Stimulated activated CD4-positive, alpha-beta T cell treated with anti-CD3 and anti-CD28 coated beads, Interleukin-1b, Interleukin-23, amount 100 ng/mL, for 24 hours (primary cell): ENCODE data around the gene CSF2RB.
"Not testable (repeated sequence)": the region's sequence is repeated elsewhere in the genome, so short reads cannot be mapped to it uniquely, and the experiment has no call there.

Source experiments
- DNase-seq, 4 experiments: peaks; one replicate each; pipeline ENCODE4 v3.0.0-alpha.2; 2020; ENCODE audit warnings: low read depth in 4 of 4, low spot score in 1 of 4

The CSF2RB gene

DNA sequence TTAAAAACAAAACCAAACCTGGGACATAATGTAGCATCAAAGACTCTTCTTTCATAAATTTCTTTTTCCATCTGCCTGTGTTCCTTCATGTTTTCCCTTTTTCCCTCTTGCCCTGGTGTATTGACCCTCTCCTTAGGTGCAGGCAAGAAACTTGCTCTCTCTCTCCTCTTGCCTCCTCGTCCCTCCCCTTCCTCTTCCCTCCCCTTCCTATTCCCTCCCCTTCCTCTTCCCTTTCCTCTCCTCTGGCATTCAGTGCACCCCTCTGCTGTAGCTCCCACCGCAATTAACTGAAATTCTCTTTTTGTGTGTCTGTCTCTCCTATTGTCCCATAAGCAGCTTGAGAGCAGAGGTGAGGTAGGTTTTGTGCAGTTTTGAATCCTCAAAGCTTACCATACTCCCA is 49.9 kb downstream of the CSF2RB start:
- no peak for DNase-seq

DNA sequence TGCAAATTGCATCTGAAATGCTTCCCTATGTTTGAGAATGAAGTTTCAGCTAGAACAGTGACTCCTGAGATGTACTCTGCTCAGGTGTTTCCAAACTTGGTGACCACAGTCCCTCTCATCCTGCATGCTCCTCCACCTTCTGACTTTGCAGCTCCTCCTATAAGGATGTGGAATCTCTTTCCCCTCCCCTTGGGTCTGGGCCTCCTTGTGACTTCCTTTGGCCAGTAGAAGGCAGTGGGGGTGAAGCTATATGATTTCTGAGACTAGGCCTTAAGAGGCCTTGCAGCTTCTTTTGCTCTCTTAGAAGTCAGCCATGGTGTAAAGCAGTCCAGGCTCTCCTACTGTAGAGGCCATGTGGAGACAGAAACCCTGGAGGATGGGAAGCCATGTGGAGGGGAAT is 50.7 kb downstream of the CSF2RB start:
- DNase-seq = no peak

- DNase-seq = no peak
These were observed 52.3 kb downstream of the CSF2RB start for GRCh38 chr22:36965696-36966095.

DNA sequence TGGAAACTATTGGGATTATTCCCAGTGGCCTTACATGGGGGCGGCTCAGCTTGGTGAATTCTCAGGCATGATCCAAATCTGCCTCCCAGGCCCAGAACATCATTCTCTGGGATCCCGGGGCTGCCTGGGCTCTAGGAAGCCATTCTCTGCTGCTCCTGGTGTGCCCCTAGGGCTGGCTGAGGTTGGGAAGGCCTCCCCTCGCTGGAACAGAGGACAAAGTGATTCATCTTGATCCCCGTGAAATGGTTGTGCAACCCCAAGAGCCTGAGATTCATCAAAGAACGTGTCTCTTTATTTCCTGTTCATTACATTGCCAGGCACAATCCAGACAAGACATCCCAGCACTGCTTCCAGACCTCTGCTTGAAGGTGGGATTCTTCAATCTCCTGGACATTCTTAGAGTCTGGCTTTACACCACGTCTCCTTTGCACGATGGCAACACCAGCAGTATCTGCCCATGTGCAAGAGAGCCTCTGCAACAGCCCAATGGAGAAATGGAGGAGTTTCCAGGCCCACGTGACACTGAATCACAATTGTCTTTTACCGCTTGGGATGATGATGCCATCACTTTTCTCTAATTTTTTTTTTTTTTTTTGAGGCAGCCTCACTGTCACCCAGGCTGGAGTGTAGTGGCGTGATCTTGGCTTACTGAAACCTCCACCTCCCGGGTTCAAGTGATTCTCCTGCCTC is 53.6 kb downstream of the CSF2RB start:
- no peak for DNase-seq

- DNase-seq = no peak
These were observed 55.0 kb downstream of the CSF2RB start for GRCh38 chr22:36968249-36968964.

- no peak for DNase-seq
These were observed 58.1 kb downstream of the CSF2RB start for GRCh38 chr22:36971341-36972125.

- DNase-seq = no peak
These were observed 63.2 kb downstream of the CSF2RB start for GRCh38 chr22:36976606-36977005.

DNA sequence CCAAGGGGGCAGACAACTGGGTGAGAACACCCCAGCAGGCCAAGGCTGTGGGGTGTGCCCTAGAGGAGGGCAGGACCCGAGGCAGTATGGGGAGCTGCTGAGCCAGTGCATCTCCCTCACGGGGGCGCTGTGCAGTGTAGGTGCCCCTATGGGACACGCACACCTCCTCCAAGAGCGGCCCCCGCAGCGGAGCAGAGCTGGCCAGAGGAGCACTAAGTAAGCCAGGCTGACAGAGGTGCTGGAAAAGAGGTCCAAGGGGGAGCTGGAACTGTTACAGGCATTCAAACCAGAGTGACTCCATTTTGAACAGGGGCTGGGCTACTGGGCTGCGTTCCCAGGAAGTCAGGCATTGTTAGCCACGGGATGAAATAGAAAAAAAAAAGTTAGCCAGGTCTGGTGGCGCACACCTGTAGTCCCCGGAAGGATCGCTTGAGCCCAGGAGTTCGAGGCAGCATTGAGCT is 64.0 kb downstream of the CSF2RB start:
- peak; percentile 45 to 76 (median 54) for DNase-seq

- DNase-seq = peak; percentile 83 to 87 (median 84)
These were observed 64.7 kb downstream of the CSF2RB start for GRCh38 chr22:36977947-36978660.

GRCh38 chr22:36979016-36979910 is 65.8 kb downstream of the CSF2RB start:
- no peak for DNase-seq

DNA sequence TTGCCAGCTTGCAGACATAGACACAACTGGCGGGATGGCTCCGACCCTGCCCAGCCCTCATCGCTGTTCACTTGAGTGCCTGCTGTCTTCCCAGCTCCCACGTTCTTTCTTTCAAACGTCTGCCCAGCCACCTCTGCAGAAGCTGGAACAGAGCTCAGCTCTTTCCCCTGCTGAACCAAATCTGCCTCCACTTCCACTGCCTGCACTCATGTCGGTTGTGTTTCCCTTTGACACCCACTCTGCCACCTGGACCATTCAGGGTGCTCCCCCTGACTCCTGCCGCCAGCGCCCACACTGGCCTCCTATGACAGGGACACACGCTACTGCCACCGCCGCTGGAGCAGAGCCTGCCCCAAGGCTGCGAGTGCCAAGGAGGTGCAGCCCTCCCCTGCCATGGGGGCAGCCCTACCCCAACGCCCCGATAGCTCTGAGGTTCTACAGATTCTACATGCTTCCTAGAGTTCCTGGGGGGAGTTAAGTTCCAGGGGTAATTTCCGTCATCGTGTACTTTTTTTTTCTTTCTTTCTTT is 67.9 kb downstream of the CSF2RB start:
- DNase-seq = no peak

- DNase-seq = no peak
These were observed 68.7 kb downstream of the CSF2RB start for GRCh38 chr22:36982136-36982535.

- no peak for DNase-seq
These were observed 71.9 kb downstream of the CSF2RB start for GRCh38 chr22:36985211-36985889.

GRCh38 chr22:36986242-36986821 is 72.9 kb downstream of the CSF2RB start:
- peak in 3 of 4 experiments; percentile 29 to 51 (median 36) for DNase-seq

DNA sequence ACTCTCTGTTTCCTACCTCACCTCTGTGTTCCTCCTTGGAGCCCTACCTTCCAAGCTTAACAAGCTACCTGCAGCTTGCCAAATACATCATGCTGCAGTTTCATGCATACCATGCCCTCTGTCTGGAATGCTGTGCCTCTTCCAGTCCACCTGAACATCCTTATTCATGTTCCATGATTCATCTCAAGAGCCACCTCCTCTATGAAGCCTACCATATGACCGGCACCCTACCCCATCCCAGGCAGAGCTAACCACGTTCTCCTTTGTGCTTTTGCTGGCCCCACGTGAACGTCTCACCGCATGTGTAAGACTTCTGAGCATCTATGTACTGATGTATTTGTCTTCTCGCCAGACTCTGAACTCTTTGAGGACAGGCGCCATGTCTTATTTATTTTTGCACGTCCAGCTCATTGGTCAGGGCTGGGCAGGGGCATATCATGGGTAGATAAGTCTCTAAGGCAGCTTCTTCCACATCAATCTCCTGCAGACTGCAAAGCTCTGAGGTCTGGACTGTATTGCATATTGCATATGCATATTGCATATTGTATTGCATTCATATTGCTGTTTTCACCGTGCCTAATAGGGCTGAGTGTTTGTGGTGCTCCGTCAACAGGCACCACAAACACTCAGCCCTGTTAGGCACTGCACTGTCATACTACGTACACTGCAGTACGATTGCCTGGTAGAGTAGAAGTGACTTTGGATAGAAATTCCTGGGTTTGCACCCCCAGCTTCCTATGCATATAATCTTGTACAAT is 74.8 kb downstream of the CSF2RB start:
- DNase-seq = no peak

DNA sequence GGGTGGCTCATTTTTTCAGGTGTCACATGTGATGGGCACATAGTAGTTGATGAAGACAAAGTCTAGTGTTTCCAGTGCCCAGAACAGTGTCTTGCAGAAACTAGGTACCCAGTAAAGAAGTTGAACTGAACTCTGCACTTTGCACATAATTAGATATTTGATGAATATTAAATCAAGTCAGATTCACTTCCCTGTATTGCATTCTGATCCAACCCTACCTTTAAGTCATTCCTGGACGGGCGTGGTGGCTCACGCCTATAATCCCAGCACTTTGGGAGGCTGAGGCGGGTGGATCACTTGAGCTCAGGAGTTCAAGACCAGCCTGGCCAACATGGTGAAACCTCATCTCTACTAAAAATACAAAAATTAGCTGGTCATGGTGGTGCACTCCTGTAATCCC is 75.6 kb downstream of the CSF2RB start:
- DNase-seq = not testable (repeated sequence)
